Kasumi-1 (cell line): ENCODE measurements around the gene ZFYVE27.
"Not testable (repeated sequence)": the region's sequence is repeated elsewhere in the genome, so short reads cannot be mapped to it uniquely, and the experiment has no call there.

ENCODE experiments used
- DNase-seq, 2 experiments: peaks; one replicate each; lab custom pipeline; 2025; lab: John Stamatoyannopoulos, UW

The ZFYVE27 gene, protein sequence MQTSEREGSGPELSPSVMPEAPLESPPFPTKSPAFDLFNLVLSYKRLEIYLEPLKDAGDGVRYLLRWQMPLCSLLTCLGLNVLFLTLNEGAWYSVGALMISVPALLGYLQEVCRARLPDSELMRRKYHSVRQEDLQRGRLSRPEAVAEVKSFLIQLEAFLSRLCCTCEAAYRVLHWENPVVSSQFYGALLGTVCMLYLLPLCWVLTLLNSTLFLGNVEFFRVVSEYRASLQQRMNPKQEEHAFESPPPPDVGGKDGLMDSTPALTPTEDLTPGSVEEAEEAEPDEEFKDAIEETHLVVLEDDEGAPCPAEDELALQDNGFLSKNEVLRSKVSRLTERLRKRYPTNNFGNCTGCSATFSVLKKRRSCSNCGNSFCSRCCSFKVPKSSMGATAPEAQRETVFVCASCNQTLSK

GRCh38 chr10:97736902-97737769, at the start of gene ZFYVE27:
Gene ZFYVE27, plus strand, starts transcription at chr10:97737128. Its CDS starts 1,350 bp downstream, at chr10:97738478.
- DNase-seq: peak; percentile 94 to 95

DNA sequence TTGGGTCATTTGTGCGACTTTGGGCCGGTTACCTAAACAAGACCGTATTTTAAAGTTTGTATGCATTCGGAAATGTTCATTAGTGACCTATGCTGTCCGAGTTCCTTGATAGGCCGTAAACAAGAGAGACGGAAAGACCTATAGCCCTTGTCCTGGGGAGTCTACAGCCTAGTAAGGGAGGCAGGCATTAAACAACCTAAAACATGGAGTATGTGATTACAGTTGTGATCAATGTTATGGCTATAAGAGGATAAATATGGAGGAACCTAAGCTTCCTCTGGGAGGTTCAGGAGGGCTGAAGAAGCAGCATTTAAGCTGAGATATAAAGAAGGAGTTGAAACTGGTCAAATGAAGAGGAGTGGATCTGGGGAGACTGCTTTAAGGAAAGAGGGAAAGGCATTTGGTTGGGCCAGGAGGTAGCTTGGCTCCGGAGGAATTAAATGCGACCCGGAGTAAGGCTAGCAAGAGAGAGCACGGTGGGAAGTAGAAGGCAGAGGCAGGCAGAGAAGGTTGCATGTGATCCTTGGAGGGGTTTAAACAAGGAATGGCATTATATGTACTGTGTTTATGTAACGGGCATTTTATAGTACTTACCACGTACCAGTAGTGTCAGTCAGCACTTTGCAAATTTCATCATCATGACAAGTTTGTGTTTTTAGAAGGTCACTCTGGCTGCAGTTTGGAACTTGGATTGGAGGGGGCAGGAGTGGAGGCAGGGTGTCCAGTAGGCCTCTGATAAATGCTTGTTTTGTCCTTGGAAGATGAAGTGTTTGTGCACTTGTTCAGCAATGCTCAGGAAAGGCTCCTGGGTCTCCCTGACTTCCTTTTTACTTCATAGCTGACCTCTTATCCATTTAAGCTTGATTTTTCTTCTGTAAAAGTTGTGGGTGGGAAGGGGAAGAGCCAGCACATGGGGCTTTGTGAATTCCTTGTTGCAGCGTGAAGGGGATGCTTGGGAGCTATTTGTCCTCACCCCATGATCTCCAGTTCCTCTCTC, 48.8 kb upstream of the ZFYVE27 start:
- DNase-seq: peak in 1 of 2 experiments; percentile 20

DNA sequence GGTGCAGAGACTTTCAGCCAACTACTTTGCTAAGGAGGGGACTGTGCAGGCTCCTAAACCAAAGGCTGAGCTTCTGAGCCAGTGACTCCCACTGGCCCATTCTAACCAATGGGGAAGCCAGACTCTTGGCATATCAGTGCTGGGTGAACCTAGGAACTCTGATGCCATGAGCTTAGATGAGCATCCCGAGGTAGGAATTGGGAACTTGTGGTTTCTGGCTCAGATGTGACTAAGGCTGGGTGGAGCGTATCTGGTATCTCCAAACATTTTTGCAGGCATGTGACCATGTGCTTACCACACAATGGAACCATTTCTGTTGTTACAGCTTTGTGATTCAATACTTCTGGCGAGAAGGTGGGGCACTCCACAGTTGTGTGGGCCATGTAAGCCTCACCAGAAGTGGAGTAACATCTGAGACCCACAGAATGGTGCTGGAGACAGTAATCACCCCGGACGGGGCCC, 47.3 kb upstream of the ZFYVE27 start:
- DNase-seq: peak; percentile 37 to 40

DNA sequence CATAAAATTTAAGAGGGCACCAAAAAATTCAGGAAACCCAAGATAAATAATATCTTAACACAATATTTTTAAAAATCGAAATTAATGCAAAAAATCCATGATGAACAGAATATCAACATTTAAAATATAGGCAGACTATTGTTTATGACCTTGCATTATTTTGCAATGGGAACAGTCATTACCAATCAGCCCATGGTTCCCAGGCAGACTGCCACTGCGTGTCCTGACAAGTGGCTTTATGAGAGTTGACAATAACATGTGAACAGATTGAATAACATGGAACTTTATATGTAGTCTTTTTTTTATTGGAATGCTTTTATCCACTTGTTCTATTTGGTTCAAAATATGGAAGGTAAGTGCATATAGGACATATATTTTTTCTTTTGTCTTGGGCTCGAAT, 46.8 kb upstream of the ZFYVE27 start:
- no peak for DNase-seq

- not testable (repeated sequence) for DNase-seq
Observed at GRCh38 chr10:97698072-97698655, 38.8 kb upstream of the ZFYVE27 start.

DNA sequence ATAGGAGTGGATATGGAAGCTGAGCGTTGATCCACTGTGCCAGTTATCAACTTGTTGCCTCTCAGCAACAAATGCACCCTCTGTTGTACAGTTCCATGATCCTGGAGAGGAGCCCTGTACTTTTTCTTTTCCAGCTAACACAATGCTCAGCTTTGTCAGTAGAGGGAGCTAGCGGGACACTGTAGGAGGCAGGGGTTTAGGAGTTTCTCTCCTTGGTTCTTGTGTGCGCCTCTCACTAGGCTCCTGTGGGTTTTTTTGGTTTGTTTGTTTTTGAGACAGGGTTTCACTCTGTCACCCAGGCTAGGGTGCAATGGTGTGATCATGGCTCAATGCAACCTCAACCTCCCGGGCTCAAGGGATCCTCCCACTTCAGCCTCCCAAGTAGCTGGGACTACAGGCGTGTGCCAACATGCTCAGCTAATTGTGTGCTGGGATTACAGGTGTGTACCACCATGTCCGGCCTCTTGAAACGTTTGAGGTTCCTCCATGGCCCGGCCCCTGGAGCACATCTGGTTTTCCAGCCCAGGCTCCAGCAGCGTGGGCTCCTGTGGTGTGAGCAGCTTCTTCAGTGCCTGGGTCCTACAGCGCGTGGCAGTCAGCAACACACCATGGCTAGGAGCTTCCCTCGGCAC, 35.4 kb upstream of the ZFYVE27 start:
- DNase-seq: peak; percentile 94 to 99

- DNase-seq: no peak
Observed at GRCh38 chr10:97703398-97704067, 33.4 kb upstream of the ZFYVE27 start.

DNA sequence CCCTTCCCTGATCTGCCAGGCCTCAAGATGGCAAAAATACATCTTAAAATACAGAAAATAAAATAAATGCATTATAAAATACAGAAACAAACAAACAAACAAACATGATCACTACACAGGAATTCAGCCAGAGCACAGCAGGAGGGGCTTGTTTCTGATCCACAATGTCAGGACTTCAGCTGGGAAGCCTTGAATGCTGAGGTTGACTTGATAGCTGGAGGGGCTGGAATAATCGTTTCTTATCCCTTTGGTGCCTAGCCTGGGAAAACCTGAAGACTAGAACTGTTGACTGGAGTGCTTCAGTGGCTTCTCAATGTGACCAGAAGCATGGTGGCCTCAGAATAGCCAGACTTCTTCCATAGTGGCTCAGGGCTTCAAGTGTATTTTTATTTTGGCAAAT, 32.6 kb upstream of the ZFYVE27 start:
- DNase-seq: no peak

DNA sequence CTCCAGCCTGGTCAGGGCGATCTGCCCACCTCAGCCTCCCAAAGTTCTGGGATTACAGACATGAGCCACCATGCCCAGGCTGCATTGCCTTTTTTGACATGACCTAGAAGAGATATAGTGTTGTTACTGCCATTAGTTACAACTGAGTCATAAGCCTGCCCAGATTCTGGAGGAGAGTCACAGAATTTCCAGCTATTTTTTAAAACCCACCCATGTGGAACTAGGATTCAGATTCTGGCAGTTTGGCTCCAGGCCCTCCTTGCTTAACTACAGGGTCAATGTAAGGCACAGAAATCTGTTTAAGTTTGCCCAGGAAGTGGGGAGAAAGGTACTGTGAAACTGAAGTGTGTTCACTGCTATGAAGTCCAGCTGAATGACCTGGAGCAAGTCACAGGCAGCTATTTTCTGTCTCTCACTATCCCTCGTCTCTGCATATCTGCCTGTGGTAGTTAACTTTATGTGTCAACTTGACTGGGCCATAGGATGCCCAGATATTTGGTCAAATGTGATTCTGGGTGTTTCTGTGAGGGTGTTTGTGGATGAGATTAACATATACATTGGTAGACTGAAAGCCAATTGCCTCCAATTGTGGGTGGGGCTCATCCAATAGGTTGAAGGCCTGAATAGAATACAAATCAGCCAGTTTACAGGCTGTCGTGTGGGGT, 31.8 kb upstream of the ZFYVE27 start:
- no peak for DNase-seq

DNA sequence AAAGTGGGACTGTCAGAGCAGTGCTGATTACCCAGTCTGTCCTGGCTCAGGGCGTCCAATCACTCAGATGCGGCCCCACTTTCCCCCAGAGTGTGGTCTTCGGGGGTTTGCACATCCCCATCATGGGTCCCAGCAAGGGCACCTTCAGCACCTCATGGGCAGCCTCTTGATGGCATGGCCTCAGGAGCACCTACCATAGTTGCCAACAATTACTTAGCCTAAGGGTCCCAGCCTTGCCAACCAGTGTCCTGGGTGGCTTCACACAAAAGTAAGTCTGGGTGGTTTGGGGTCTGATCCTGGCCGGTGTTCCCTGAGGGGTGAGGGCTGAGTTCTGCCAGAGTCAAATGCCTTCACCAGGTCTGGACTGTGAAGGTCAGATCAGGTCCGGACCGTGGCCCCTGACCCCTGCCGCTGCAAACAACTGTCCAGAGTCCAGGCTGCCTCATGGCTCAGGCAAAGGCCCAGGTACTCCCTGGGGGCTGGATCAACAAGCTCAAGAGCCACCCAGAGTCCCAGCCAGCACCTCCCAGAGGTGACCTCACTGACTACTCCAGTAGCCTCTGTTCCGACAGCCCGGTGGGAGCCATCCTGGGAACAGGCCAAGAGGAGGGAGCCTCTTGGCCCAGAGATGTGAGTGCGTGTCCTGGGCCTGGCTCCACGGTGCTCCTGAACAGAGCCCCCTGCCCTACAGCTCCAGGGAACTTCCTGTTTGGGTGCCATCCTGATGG, 29.6 kb upstream of the ZFYVE27 start:
- no peak for DNase-seq

GRCh38 chr10:97708167-97708566, 28.8 kb upstream of the ZFYVE27 start:
- DNase-seq: no peak

DNA sequence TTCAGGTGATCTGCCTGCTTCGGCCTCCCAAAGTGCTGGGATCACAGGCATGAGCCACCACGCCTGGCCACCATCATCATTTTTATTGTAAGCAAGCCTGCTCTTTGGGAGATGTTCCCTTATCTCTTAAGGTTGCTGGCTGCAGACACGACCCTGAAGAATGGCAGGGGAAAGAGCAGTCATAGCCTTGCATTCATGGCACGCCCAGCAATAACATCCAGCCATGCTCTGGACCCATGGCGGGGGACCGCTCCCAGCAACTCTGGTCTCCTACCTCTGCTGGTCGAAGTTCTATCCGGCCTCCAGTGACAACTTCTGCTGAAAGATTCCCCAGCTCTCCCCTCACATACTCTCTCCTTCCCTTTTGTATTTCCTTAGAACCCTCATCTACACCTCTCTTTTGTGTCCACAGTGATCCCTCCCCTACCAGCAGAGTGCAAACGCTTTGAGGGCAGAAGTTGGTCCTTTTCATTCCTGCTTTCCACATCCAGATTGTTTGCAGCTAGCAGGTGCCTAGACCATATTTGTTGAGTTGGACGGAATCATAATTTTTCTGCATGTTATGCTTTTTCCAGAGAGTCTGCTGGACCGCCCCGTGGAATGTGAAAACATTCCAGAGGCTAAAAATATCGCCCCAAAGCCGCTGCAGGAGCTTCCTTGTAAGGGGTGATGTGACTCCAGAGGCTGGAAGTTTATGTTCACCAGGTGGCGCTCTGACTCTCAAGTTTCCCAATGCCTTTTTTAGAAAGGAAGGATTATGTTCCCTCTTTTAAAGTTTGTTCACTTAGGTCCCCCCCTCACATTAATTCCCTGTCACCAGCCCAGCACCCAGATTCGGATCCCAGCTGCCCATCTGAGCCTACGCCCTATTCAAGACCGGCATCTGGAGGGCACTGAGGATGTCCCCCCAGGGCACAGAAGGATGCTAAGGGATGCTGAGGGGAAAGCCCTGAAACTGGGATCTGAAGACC, 27.7 kb upstream of the ZFYVE27 start:
- peak; percentile 83 to 86 for DNase-seq

GRCh38 chr10:97711640-97712572, 25.0 kb upstream of the ZFYVE27 start:
- peak; percentile 32 to 38 for DNase-seq

DNA sequence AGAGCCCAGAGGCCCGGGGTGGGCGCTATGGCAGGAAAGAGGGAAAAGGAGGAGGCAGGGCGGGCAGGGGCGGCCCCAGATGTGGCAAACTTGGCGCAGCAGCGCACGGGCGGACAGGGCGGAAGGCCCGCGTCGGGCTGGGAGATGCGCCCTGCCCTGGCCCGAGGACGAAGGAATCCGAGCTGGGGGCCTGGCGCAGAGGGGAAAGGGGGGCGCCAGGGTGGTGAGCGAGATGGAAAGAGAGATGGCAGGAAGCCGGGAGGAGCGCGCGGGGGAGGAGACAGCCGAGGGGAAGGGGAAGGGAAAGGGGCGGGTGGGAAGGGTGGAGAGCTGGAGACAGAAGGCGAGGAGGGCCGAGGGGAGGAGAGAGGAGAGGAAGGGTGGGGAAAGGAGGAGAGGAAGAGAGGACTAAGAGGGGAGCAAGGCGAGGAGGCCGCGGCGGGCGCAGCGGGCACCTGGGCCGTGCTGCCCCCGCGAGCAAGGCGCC, 23.5 kb upstream of the ZFYVE27 start, which contains the start of gene MARVELD1:
Gene MARVELD1 (plus strand): TSS at position 392 of the 487 bp plus-strand sequence. CDS start 147 bp downstream, outside the sequence.
- DNase-seq: peak; percentile 94

DNA sequence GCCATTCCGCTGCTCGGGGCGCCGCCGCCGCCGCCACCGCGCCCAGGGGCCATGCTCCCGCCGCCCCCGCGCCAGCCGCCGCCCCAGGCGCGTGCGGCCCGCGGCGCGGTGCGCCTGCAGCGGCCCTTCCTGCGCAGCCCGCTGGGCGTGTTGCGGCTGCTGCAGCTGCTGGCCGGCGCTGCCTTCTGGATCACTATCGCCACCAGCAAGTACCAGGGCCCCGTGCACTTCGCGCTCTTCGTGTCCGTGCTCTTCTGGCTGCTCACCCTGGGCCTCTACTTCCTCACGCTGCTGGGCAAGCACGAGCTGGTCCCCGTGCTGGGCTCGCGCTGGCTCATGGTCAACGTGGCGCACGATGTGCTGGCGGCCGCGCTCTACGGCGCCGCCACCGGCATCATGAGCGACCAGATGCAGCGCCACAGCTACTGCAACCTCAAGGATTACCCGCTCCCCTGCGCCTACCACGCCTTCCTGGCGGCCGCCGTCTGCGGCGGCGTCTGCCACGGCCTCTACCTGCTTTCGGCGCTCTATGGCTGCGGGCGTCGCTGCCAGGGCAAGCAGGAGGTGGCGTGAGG, 23.0 kb upstream of the ZFYVE27 start:
- peak; percentile 43 to 50 for DNase-seq
